GM18858 (cell line): Measurements from ENCODE around the gene C7orf25.

ENCODE experiments used
- ATAC-seq: cut with Tn5 transposase; IDR thresholded peaks from one replicate; pipeline ENCODE4 v1.9.1; 2021; ENCODE audit not compliant: unreplicated experiment

C7orf25 gene

DNA sequence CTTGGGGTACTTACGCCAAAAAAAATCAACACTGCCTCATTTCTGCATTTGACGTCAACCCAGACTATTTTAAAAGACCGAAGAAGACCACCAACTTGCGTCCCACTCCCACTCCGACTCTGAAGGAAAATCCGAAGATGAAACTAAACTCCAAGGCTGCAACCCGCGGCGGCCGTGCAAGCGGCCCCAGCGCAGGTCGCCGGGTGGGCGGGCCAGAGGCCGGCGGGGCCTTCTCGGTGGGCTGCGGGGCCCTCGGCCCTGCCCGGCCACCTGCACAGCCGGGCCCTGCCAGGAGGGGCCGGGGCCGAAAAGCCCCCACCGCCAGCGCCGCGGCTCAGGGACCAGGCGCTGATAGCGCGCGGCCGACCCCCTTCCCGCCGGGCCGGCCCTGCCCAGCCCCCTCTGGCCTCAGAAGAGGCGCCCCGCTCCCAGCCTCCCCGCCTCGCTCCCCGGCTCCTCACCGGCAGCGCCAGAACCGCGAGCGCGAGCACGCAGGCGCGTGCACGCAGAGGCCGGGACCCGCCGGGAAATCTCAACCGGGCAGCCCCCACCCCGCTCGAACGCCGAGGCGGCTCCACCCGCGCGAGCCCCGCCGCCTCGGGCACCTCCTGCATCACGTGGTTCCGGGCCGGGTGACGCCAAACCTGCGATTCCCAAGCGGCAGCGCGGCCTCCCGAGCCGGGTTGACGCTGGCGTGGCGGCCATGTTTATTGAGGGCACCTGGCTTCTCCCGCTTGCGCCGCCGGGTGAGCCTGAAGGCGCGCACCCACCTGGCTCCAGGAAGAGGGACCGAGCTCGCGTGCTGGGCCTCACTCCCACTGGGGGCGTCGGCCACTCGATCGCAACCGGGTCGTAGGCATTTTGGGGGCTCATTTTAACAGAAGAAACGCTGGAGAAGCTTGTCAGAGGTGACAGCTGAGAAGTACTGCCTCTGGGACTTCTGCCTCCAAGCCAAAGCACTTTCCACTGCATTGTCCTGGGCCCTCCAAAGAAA lies at the start of gene C7orf25:
Gene C7orf25 (minus strand): TSS at position 617 of the 994 bp plus-strand sequence. CDS start 1,170 bp downstream, outside the sequence.
- peak; percentile 80 for ATAC-seq

GRCh38 chr7:42961170-42961569 lies 49.3 kb upstream of the C7orf25 start:
- no peak for ATAC-seq

- no peak for ATAC-seq
These were observed 48.9 kb upstream of the C7orf25 start for GRCh38 chr7:42960762-42961161.

GRCh38 chr7:42959549-42959948 lies 47.7 kb upstream of the C7orf25 start:
- no peak for ATAC-seq

GRCh38 chr7:42956062-42956461 lies 44.2 kb upstream of the C7orf25 start:
- ATAC-seq, result no peak

- no peak for ATAC-seq
These were observed 42.1 kb upstream of the C7orf25 start for GRCh38 chr7:42953994-42954393.

DNA sequence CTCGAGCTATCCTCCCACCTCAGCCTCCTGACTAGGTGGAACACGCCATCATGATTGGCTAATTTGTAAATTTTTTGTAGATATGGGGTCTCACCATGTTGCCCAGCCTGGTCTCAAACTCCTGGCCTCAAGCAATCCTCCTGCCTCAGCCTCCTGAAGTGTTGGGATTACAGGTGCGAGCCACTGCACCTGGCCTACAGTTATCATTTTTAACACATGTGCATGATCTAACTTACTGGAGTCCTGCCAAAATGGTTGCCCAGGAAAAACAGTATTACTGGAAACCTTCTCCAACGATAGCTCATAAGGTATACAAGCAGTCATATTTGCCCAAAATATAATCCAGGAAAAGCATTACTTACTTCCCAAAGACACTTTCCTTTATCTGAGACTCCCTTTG lies 40.5 kb upstream of the C7orf25 start:
- no peak for ATAC-seq

- ATAC-seq, result no peak
These were observed 38.5 kb upstream of the C7orf25 start for GRCh38 chr7:42950417-42950816.

DNA sequence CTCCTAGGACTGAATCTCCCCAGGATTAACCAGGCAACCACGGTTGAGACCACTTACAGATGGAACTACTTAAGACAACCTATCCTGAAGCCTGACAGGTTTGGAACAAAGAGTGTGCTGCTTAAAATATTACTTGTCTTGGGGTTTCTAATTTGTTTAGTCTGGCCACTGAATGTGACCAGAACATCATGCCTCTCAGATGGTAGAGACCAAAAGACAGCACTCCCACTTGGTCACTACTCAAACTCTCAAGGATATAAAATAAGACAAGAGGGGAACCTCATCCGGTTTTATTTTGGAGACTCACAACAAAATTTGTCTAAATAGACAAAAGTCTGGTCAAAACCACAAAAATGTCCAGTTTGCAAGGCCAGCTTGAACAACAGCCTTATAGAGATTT lies 35.7 kb upstream of the C7orf25 start:
- ATAC-seq, result no peak

DNA sequence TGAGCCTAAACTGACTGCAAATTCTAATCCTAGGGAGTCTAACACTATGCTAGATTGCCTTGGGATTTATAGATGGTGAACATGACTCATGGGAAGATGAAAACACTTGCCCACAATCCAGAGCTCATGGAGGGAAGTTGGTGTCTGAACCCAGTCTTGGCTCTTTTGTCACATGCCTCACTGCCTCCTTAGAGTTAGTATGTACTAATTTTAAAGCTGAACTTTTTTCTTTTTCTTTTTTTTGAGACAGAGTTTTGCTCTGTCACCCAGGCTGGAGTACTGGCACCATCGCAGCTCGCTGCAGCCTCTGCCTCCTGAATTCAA lies 34.7 kb upstream of the C7orf25 start:
- no peak for ATAC-seq

DNA sequence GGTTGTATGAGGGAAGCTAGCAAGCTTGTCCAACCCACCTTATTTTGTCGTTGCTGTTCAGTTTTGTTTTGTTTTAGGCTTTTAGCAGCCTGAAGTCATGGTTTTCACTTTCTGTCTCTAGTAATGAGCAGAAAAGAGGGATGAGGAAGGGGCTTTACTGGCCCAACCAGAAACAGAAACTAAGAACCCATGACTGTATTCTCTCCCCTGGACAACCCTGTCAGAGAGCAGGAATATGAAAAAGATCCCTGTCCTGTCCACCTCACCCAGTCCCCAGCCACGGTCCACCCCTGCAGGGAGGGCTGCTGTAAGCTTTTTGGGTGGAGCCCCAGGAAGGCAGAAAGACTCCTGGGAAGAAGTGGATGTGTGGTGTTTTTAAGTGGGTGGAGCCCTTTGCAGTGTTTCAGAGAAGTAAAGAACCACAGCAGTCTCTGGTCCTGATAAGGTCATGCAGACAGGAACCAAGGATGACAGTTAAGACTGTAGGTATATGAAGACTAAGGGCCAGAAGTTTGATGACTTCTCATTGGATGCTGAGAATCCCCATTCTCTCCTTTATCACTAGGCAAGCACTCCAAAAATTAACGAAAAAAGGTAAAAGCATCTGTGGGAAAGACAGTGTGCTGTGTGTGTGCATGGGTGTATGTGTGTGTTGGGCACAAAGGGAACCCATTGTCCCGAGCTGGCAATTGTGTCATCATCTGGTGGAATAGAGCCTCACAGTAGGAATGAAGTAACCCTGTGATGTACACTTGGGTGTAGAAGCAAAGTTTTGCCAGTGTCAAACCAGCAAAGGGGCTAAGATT lies 34.2 kb upstream of the C7orf25 start:
- ATAC-seq, result peak; percentile 44

DNA sequence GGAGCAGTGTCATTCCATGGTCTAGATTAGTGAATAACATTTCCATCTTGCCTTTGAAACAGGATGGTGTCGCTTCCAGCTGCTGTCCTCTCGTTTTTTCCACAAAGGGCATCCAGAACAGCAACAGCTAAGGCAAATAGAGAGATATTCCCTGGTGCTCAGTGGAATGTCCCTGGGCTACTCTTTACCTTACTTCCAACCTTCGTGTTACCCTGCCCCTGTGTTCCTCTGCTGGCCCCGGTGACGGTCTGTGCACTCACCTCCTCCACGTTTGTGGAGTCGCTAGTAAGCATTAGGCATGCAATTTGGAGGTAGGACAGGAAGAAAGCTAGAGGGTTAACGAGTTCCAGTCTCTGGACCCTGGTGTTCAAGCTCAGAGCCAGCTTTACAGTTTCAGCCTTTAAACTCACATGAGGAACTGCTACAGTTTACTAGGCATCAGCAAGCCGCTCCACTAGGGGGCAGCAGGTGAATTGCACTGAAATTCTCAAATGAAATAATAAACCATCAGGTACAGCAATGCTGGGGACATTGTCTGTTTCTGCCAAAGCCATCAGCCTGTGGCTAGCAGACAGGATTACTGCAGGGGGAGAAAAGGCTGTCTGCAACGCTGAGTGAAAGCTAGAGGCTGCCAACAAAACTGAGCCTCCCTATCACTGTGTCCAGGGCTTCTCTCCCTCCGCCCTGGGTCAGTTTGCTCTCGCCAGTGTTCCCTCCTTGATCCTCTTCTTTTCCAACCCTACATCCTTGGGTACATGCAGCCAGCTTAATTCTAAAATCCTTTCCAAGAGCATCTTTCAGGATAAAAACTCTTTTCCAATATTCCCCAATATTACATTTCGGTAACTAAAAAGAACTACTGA lies 29.3 kb upstream of the C7orf25 start:
- ATAC-seq, result peak; percentile 41

GRCh38 chr7:42939457-42940240 lies 27.8 kb upstream of the C7orf25 start:
- no peak for ATAC-seq

DNA sequence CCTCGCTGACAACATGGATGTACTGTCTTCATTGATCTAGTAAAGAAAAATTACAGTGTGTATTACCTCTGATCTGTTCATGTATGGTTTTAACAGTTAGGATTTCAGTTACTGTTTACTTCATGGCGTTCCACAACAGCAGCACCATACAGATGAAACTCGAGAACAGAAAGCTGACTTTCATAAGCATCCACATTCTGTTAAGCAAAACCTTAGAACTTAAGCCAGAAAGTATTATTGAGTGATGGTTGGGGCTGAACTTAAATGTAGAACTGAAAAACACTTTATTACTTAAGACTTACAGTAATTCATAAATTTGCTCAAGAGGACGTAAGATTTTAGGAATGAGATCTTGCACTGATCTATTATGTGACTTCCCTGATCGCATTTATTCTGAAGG lies 24.0 kb upstream of the C7orf25 start:
- ATAC-seq, result no peak

GRCh38 chr7:42934291-42934690 lies 22.4 kb upstream of the C7orf25 start:
- ATAC-seq, result no peak

DNA sequence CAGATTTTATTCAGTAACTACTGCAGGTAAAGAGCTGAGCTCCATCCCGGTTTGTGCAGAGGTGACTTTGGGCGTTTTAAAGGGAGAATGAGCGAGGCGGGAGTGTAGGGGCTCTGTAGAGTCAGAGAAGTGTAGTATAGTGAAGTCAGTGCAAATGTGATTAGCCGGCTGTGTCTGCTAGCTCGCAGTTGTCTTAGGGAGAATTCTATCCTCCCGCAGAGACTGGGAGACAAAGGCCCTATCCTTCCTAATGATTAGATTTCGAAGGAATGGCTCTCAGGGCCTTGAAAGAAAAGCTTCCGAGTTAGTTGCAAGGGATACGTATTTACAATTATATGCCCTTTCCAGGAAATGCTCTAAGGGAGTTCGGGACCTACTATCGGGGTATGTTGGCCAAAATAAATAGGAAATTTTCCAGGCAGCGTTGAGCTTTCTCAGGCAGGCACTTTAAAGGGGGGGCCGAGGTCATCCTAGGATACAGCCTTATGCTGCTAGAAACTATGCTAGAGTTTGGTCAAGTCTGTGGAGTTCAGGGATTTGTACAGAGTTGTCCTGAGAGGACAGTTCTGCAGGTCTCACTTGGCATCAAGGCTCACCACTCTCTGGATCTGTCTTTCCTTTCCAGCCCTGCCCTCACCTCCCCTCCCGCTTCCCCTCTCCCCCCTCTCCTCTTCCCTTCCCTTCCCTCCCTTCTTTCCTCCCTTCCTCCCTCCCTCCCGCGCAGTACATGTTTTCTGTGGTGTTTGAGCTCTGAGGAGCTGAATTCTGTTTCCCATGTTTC lies 21.1 kb upstream of the C7orf25 start:
- no peak for ATAC-seq

DNA sequence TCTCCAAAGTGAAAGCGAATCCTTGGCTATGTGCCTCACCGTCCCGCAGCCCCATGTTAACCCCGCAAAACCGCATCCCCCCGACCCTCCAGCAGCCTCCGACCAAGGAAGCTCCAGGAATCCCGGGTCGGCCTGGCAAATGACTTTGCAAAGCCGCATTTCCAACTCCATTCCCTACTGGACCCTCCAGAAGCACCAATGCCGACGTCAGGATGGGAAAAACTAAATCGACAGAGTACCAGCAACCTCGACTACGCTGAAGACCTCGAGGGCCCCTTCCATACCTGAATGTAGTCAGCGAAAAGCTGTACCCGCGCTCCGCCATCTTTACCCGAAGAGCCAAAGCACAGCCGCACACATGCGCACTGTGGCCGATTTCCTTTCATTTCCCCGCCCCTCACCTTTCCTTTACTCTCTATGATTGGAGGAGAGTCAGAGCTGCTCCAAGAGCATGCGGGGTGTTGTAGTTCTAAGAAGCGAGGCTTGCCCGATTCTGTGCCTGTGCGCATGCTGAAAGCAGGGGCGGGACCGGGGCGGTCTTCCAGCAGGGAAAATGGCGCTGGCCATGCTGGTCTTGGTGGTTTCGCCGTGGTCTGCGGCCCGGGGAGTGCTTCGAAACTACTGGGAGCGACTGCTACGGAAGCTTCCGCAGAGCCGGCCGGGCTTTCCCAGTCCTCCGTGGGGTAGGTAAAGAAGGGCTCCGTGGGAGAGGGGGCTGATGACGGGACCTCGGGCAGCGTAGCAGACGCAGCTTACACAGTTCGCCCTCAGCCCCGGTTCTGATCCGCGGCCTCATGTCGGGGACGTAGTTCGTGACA lies 20.2 kb upstream of the C7orf25 start, which contains the start of the genes MRPL32 and PSMA2:
Gene MRPL32 (plus strand): TSS at position 543 of the 818 bp plus-strand sequence. CDS start 11 bp downstream, at position 554.
Gene PSMA2 (minus strand): TSS at position 341 of the 818 bp plus-strand sequence. CDS start 16 bp downstream, at position 325.
- ATAC-seq, result peak; percentile 98

- ATAC-seq, result no peak
These were observed 19.6 kb upstream of the C7orf25 start for GRCh38 chr7:42931447-42931833.
